WTC11 (cell line): ENCODE results near the gene TMEM218. TPM values are rescaled to one million over a fixed set of nuclear protein-coding genes. Genes with fewer than 3 reads are reported as not detected.

ENCODE experiments used
- ATAC-seq: fragments of 200-7000 bp; cut with Tn5 transposase; 2 replicates; pipeline ENCODE4 v1.10.0; 2021; ENCODE audit warnings: mild to moderate bottlenecking, moderate library complexity
- CTCF ChIA-PET: fragments of 300-600 bp; sonication (Branson Sonifier 250); formaldehyde crosslinking; loops from one replicate; lab custom pipeline; 2021; ENCODE audit warnings: antibody characterized with exemption; lab: Charles Lee
- POLR2A ChIA-PET: fragments of 350-600 bp; sonication (Branson Sonifier 250); formaldehyde crosslinking; loops from one replicate; lab custom pipeline; 2021; ENCODE audit warnings: antibody characterized with exemption; lab: Charles Lee
- DNase-seq: peaks from one replicate; pipeline ENCODE4 v3.0.0; 2021; ENCODE audit warnings: low spot score
- H3K27ac Mint-ChIP-seq: 2 replicates; pipeline ENCODE4 v1.8.0; 2021; ENCODE audit warnings: mixed read lengths
- H3K27me3 Mint-ChIP-seq: 2 replicates; pipeline ENCODE4 v1.8.0; 2021; ENCODE audit warnings: low read depth, mild to moderate bottlenecking, moderate library complexity, mixed read lengths
- H3K36me3 Mint-ChIP-seq: 2 replicates; pipeline ENCODE4 v1.8.0; 2021; ENCODE audit warnings: mixed read lengths
- H3K4me1 Mint-ChIP-seq: 2 replicates; pipeline ENCODE4 v1.8.0; 2022; ENCODE audit warnings: mixed read lengths
- H3K4me3 Mint-ChIP-seq: 2 replicates; pipeline ENCODE4 v1.8.0; 2021; ENCODE audit warnings: mild to moderate bottlenecking, moderate library complexity, mixed read lengths
- H3K9me3 Mint-ChIP-seq: 2 replicates; pipeline ENCODE4 v1.8.0; 2021; ENCODE audit warnings: mixed read lengths
- AFF4 ChIP-seq: sonication (generic); formaldehyde crosslinking; IDR thresholded peaks from 2 replicates; pipeline ENCODE4 v1.8.1; 2023; ENCODE audit warnings: mild to moderate bottlenecking, missing genetic modification reagents, borderline replicate concordance
- AR ChIP-seq: fragments of 250-450 bp; sonication (Bioruptor Pico); IDR thresholded peaks from 2 replicates; pipeline ENCODE4 v1.9.0; 2021; ENCODE audit warnings: mild to moderate bottlenecking
- ATF1 ChIP-seq: sonication (generic); formaldehyde crosslinking; IDR thresholded peaks from 2 replicates; pipeline ENCODE4 v1.8.1; 2023; ENCODE audit warnings: mild to moderate bottlenecking, moderate library complexity, missing genetic modification reagents
- E2F1 ChIP-seq: sonication (generic); formaldehyde crosslinking; IDR thresholded peaks from 2 replicates; pipeline ENCODE4 v1.8.0; 2022; ENCODE audit warnings: mild to moderate bottlenecking, missing genetic modification reagents
- FOXP4 ChIP-seq: sonication (generic); formaldehyde crosslinking; IDR thresholded peaks from 2 replicates; pipeline ENCODE4 v1.8.0; 2022; ENCODE audit warnings: mild to moderate bottlenecking, missing genetic modification reagents
- GRHL2 ChIP-seq: fragments of 250-450 bp; sonication (Bioruptor Pico); IDR thresholded peaks from 2 replicates; pipeline ENCODE4 v1.8.0; 2022; ENCODE audit warnings: mild to moderate bottlenecking, moderate library complexity; ENCODE audit not compliant: insufficient replicate concordance, severe bottlenecking
- HMGA2 ChIP-seq: fragments of 250-450 bp; sonication (Bioruptor Pico); IDR thresholded peaks from 2 replicates; pipeline ENCODE4 v1.4.0; 2021; ENCODE audit warnings: mild to moderate bottlenecking, moderate library complexity
- JUN ChIP-seq: sonication (generic); formaldehyde crosslinking; IDR thresholded peaks from 2 replicates; pipeline ENCODE4 v1.8.0; 2023; ENCODE audit warnings: mild to moderate bottlenecking, missing genetic modification reagents
- MAX ChIP-seq: sonication (generic); formaldehyde crosslinking; IDR thresholded peaks from 2 replicates; pipeline ENCODE4 v1.8.0; 2022; ENCODE audit warnings: mild to moderate bottlenecking, missing genetic modification reagents
- SMAD3 ChIP-seq: sonication (generic); formaldehyde crosslinking; IDR thresholded peaks from 2 replicates; pipeline ENCODE4 v1.8.0; 2022; ENCODE audit warnings: missing genetic modification reagents, mild to moderate bottlenecking, borderline replicate concordance
- SMAD4 ChIP-seq: sonication (generic); formaldehyde crosslinking; IDR thresholded peaks from 2 replicates; pipeline ENCODE4 v1.8.0; 2022; ENCODE audit warnings: mild to moderate bottlenecking, missing genetic modification reagents
- TP53 ChIP-seq: sonication (generic); formaldehyde crosslinking; IDR thresholded peaks from 2 replicates; pipeline ENCODE4 v1.8.1; 2023; ENCODE audit warnings: mild to moderate bottlenecking, missing genetic modification reagents
- ZMAT4 ChIP-seq: fragments of 250-450 bp; sonication (Bioruptor Pico); IDR thresholded peaks from 2 replicates; pipeline ENCODE4 v1.9.0; 2021; ENCODE audit warnings: mild to moderate bottlenecking
- ZNF396 ChIP-seq: fragments of 250-450 bp; sonication (Bioruptor Pico); IDR thresholded peaks from 2 replicates; pipeline ENCODE4 v1.8.0; 2021; ENCODE audit warnings: mild to moderate bottlenecking, moderate library complexity, borderline replicate concordance
- total RNA-seq: library from RNA; stranded (reverse); gene quantifications from 3 replicates; pipeline ENCODE4 v1.2.3, GENCODE V29; 2021

TMEM218 gene
- total RNA-seq, 1 experiment from 2014 or later = 10.3 TPM

- no peak for TF ChIP-seq JUN (CRISPR knock-in tag)
- no peak for TF ChIP-seq MAX (CRISPR knock-in tag)
- TF ChIP-seq AR = no peak
- no peak for TF ChIP-seq HMGA2 (CRISPR knock-in tag)
- TF ChIP-seq ATF1 (CRISPR knock-in tag) = no peak
- TF ChIP-seq GRHL2 = no peak
Measured at GRCh38 chr11:125132596-125132995, 21.2 kb upstream of the TMEM218 start (continued).

- TF ChIP-seq SMAD3 (CRISPR knock-in tag) (no peak), JUN (CRISPR knock-in tag) (no peak), AFF4 (CRISPR knock-in tag) (no peak)
- no peak for DNase-seq
- Mint-ChIP-seq H3K27me3 (peaks cover 47% of the 10 kb centered on the region), H3K36me3 (no peaks in the 10 kb centered on the region), H3K4me1 (peaks cover 3% of the 10 kb centered on the region; the same call in 1 of the 2 replicates), H3K9me3 (no peaks in the 10 kb centered on the region), H3K4me3 (no peak overlapping the region), H3K27ac (no peak overlapping the region)
- POLR2A ChIA-PET = interaction anchor here (1.4 kb wide), 1 partner anchor 41 kb away, joined by 3 read pairs; no protein-coding TSS in a partner anchor
- no peak for ATAC-seq
- CTCF ChIA-PET = interaction anchor here (1.9 to 3.2 kb wide), 3 partner anchors 8 to 41 kb away, joined by 10 to 14 read pairs (median 13); no protein-coding TSS in a partner anchor
Measured at GRCh38 chr11:125132071-125132470, 20.6 kb upstream of the TMEM218 start.

GRCh38 chr11:125129316-125129993, 18.0 kb upstream of the TMEM218 start:
- no peak overlapping the region for H3K4me3 Mint-ChIP-seq
- H3K4me1 Mint-ChIP-seq = peaks cover 3% of the 10 kb centered on the region; the same call in 1 of the 2 replicates
- POLR2A ChIA-PET = interaction anchor here (0.7 kb wide), 1 partner anchor 1170 kb away, joined by 6 read pairs; no protein-coding TSS in a partner anchor
- TF ChIP-seq E2F1 (CRISPR knock-in tag) (no peak), TP53 (CRISPR knock-in tag) (no peak), FOXP4 (CRISPR knock-in tag) (no peak), SMAD4 (CRISPR knock-in tag) (no peak), ZMAT4 (CRISPR knock-in tag) (no peak), ZNF396 (no peak)
- H3K36me3 Mint-ChIP-seq = no peaks in the 10 kb centered on the region
- H3K27me3 Mint-ChIP-seq = peaks cover 56% of the 10 kb centered on the region
- DNase-seq (no peak), ATAC-seq (no peak)
- no peak overlapping the region for H3K27ac Mint-ChIP-seq
- peaks cover under 1% of the 10 kb centered on the region; the same call in 1 of the 2 replicates for H3K9me3 Mint-ChIP-seq
- CTCF ChIA-PET = interaction anchor here (0.6 to 1.6 kb wide), 3 partner anchors 12 to 1265 kb away, joined by 3 to 8 read pairs (median 4); no protein-coding TSS in a partner anchor
